Erythroblast (primary cell): ENCODE results near the gene CDR2L.

Experiments
- GATA1 ChIP-seq: IDR thresholded peaks from 2 replicates; pipeline ENCODE4 v1.6.1; 2011; ENCODE audit warnings: low read depth, mild to moderate bottlenecking, control low read depth, low read length, moderate library complexity
- POLR2A ChIP-seq: IDR thresholded peaks from 2 replicates; pipeline ENCODE4 v1.6.1; 2011; ENCODE audit warnings: mild to moderate bottlenecking, low read length

GRCh38 chr17:75024686-75025397, 37.4 kb downstream of the CDR2L start:
- TF ChIP-seq POLR2A (no peak), GATA1 (no peak)
